Measurements from ENCODE around the gene DTX1. TPM values are rescaled to one million over a fixed set of nuclear protein-coding genes. Genes with fewer than 3 reads are reported as not detected.

DTX1 gene
- total RNA-seq, result 0.34 and 3.2 TPM in 2 replicates

DNA sequence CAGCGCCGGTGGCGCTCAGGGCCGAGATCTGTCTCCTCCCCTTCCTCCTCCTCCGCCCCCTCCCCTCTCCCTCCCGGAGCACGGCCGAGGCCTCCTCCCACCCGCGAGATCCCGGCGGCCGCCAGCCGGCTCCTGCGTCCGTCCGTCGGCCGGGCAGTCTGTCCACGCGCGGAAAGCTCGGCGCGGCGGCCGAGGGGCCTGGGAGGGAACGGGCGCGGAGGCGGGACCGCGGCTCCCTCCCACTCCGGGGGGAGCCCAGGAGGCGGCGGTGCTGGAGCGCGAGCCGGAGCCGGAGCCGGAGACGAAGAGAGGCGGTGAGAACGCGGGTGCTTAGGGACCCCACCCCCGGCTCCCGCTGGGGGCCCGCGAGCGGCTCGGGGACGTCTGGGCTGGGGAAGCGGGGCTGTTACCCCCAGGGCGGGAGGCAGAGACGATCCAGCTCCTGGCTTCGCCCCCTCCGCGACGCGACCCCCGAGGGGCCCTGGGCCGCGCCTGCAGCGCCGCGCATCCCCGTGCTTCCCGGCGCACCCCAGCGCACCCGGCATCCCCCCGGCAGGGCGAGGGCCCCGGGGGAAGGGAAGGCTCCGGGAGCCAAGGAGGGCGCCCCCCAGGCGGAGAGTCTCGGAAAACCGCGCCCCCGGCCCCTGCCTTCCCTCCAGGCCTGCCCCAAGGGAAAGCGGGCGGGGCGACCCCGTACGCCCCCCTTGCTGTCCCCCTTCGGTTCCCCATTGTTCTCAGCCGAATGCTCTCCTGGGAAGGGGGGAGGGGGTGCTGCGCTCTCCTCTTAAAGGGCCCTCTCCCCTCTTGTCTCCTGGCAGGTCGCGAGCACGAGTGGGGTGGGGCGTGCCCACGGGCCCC, at the start of gene DTX1:
TSS of gene DTX1 (plus strand) at position 100 of the 858 bp plus-strand sequence. CDS start 1,463 bp downstream, outside the sequence.
- no peak for DNase-seq (ENCODE audit: extremely low read depth, low read depth, low spot score)

DNA sequence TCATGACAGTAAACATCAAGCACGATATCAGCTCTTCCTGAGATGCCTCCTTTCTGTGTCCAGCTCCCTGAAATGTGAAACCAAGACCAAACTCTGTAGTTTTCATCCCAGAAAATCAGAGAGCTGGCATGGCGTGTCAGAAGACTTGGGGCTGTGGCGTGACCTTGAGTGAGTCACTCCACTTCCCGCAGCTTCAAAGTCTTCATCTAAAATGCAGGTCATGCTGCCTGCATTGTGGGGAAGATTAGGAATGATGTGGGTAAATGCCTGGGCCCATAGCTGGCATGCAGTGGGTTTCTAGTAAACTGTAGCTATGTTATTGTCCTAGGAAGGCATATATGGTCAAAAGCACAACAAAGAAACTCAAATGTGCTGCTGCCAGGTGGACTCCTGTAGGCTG, 49.4 kb upstream of the DTX1 start:
- DNase-seq (ENCODE audit: extremely low read depth, low read depth, low spot score), result peak; percentile 52

DNA sequence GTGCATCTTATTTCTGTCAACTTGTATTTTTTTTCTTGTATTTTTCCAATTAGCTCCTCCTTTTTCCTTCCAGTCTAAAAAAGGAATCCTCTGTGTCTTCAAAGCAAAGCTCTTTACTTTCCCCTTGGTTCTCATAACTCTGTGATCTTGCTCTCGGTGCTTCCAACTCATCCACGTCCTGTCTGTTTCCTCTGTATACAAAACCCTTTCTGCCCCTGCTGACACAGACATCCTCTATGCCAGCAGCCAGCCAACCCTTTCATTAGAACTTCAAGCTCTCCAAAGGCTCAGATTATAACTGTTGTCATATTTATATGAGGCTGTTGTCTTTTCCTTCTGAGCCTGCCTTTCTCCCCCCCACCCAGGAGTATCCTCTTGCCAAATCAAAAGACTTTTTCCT, 45.8 kb upstream of the DTX1 start:
- no peak for DNase-seq (ENCODE audit: extremely low read depth, low read depth, low spot score)

DNA sequence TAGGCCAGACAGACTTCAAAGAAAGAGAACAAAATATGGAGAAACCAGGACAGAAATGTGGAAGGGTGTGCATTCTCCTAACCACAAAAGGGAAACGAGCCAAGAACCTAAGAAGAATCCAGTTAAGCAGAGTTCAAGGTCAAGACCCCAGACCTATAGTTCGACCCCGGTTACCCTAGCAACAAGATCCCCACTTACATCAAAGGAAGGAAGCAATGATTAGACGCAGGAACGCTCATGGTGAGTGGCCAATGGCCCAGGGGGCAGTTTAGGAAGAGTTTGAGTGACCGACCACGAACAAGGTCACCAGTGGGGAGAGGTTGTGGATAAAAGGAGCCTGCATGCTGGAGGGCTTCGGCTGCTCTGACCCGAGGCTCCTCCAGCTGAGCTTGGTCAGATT, 42.0 kb upstream of the DTX1 start:
- no peak for DNase-seq (ENCODE audit: extremely low read depth, low read depth, low spot score)

GRCh38 chr12:113016796-113017195, 39.7 kb upstream of the DTX1 start:
- no peak for DNase-seq (ENCODE audit: extremely low read depth, low read depth, low spot score)

GRCh38 chr12:113019025-113019424, 37.5 kb upstream of the DTX1 start:
- DNase-seq (ENCODE audit: extremely low read depth, low read depth, low spot score), result no peak

DNA sequence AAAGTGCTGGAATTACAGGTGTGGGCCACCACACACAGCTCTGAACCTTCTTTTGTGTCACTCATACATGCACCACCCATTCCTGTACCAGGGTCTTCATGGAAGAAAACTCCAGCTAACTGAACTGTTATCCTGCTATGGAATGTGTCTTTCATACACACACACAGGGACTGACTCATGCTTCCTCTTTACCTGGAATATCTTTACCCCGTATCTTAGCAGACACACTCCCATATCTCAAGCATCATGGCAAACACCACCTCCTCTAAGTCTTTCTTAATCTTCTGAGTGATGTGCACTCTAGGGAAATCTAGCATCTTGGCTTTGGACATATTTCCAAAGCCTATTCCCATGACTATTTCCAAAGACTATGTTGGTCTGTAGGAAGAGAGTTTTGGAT, 35.0 kb upstream of the DTX1 start:
- no peak for DNase-seq (ENCODE audit: extremely low read depth, low read depth, low spot score)

DNA sequence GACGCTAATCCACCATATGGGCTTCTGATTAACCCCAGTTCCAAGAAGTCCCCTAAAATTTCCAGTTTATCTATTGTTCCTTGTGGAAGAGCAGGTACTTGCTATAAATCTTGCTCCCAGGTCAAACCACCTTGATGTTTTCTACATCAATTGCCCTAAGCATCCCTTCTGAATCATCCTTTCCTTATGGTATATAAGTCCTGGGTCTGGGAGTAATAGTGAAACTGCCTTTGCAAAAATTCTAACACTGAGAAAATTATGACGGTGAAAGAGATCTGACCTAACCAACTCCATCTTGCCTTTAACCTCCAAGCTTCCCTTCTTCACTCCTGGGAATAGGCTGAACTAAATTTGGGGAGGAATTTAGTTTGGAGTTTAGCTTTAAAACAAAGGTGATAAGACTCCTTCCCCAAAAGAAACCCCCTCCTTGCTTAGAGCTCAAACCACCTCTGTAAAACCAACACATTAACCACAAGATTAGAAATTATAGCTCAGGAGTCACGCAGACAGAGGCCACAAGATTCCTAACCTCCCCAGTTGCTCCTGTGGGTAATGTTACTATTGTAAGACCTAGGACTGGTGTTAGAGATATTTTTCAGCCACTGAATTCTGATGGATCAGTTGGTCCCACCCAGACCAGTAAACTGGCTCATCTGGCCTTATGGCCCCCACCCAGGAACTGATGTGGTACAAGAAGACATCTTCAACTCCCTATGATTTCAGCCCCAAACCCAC, 33.8 kb upstream of the DTX1 start:
- DNase-seq (ENCODE audit: extremely low read depth, low read depth, low spot score), result no peak

- DNase-seq (ENCODE audit: extremely low read depth, low read depth, low spot score), result no peak
These were observed 28.8 kb upstream of the DTX1 start for GRCh38 chr12:113027726-113028125.

- peak; percentile 39 for DNase-seq (ENCODE audit: extremely low read depth, low read depth, low spot score)
These were observed 25.5 kb upstream of the DTX1 start for GRCh38 chr12:113030875-113031525.

DNA sequence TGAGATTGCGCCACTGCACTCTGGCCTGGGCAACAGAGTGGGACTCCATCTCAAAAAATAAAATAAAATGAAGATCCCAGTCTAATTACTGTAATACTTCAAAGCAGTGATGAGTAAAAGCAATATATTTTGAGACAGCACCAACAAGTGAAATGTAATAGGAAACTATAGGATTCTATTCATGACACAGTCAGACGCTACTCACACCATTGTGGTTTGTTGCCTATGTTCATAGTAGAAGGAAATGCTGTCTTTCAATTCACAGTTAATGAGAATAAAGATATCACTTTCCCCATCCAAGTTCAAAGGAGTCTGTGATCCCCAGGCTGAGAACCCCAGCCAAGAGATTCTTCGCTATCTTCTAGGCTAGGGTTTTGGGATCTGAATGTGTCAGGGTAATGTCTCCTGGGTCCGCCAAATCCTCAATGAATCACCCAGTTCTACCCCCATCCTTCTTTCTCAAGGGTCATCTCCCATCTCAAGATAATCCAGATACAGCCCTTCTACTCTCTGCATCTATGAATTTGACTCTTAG, 16.6 kb upstream of the DTX1 start:
- DNase-seq (ENCODE audit: extremely low read depth, low read depth, low spot score), result no peak

DNA sequence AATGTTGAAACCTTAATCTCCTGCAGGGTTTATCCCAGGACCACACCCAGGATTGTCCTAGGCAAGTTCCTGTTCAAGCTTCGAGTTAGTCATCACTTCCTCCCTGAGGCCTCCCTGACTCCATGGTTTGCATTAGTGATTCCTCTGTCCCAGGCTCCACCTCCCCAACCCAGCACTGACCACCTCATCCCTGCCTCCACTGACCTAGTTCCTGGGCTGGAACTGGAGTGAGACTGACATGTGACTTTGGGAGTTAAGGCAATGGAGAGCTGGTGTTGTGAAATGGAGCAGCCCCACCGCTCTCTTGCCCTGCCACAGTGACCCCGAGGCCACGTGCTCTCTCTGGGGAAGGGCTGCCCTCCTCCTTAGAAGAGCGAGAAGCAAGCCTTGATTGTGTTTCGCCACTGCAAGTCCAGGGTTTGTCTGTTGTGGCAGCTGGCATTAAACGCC, 15.8 kb upstream of the DTX1 start:
- peak; percentile 57 for DNase-seq (ENCODE audit: extremely low read depth, low read depth, low spot score)

DNA sequence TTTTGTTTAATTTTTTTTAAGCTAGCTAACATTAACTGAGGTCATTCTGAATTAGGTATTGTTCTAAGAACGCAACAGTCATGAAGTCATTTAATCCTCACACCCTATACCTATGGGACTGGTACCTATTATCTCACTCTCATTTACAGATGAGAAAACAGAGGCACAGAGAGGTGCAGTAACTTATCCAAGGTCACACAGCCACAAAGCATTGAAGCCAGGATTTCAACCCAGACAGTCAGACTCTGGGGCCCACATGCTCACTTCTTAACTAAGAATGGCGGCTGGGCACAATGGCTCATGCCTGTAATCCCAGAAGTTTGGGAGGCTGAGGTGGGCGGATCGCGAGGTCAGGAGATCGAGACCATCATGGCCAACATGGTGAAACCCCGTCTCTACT, 15.0 kb upstream of the DTX1 start:
- no peak for DNase-seq (ENCODE audit: extremely low read depth, low read depth, low spot score)

DNA sequence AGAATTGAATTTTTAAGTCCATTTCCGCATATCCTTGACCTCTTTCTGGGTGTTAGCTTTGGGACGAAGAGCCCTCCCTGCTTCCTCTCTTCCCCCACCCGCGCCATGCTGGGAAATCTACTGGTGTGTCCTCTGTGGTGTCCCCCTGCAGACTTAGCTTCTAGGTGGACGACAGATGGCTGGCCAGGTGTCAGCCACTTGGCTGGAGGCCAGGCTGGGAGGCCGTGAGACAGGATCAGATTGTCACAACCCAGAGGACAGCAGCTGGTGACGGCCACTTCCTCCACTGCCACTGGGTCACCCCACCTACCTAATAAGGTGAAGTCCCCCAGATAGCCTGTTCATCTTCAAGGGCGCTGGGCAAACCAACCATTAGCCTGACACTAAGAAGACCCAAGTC, 13.3 kb upstream of the DTX1 start:
- no peak for DNase-seq (ENCODE audit: extremely low read depth, low read depth, low spot score)

DNA sequence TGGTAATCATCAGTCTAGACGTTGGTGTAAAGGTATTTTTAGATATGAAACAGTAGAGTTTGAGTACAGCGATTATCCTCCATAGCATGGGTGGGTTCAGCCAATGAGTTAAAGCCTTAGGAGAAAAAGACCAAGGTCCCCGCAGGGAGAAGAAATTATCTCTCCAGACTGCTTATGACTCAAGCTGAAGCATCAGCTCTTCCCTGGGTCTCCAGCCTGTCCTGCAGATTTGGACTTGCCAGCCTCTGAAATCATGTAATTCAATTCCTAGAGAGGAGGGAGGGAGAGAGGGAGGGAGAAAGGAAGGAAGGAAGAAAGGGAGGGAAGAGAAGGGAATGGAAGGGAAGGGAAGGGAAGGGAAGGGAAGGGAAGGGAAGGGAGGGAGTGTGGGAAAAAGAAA, 12.0 kb upstream of the DTX1 start:
- no peak for DNase-seq (ENCODE audit: extremely low read depth, low read depth, low spot score)

DNA sequence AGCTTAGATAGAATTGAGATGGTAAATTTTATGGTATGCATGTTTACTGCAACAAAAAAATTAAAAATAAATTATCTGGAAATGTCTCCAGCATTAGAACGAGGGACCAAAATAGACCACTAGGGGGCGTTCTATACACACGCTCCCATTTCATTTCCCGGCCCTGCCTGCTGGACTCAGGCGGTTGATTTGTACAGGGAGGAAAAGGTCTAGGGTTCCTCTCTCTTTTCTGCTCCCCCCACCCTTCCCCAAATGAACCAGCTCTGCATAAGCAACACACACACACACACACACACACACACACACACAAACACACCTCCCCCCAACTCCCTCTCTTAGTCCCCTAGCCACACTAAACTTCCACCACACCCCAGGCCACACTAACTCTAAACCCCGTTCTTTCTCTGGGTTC, 7.8 kb upstream of the DTX1 start:
- DNase-seq (ENCODE audit: extremely low read depth, low read depth, low spot score), result no peak

DNA sequence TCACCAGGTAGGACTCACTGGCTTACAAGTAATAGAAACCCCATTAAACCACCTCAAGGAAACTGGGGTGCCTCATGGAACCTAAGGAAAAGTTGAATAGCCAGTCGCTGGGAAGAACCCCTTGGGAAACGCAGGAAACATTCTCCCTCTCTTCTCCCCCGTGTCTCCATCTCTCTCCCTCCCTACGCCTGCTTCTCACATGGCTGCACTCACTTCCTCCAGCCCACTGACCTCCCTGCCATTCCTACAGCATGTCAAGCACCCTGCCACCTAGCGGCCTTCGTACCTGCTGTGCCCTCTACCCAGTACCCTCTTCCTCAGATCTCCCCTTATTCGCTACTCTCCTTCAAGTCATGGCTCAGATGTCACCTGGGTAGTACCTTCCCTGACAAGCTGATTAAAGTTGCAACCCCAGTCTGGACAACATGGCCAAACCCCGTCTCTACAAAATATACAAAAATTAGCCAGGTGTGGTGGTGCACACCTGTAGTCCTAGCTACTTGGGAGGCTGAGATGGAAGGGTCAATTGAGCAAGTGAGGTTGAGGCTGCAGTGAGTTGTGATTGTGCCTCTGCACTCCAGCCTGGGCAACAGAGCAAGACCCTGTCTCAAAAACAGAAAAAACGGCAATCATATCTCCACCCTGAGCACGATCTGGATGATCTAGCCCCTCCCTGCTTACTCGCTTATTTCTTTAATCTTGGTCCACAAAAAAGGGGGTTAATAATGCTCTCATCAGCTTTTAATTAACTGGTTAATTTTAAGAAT, 6.4 kb upstream of the DTX1 start:
- DNase-seq (ENCODE audit: extremely low read depth, low read depth, low spot score), result no peak

- no peak for DNase-seq (ENCODE audit: extremely low read depth, low read depth, low spot score)
These were observed 5.7 kb upstream of the DTX1 start for GRCh38 chr12:113050795-113051194.

- no peak for DNase-seq (ENCODE audit: extremely low read depth, low read depth, low spot score)
These were observed 4.8 kb upstream of the DTX1 start for GRCh38 chr12:113051759-113052158.

DNA sequence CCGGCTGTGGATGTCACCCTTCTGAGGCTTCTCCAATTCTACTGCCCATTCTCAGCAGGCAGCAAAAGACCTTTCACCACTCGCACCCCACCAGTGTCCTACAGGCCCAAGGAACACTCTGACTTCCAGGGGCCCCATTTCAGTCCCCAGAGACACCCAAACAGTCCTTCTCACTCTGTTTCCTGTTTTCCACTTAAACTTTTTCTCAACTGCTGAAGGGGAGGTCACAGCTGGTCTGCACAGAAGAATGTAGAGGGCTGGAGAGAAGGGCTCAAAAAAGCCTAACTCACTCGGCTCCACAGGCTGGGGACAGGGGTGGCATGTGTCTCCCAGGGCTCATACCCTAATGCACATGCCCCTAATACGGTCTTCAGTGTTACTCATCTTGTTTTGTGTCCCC, 4.2 kb upstream of the DTX1 start:
- no peak for DNase-seq (ENCODE audit: extremely low read depth, low read depth, low spot score)
